CD4-positive, alpha-beta T cell treated with Interleukin-12 subunit alpha and Interleukin-12 subunit beta, for 1 hour (primary cell): ENCODE results near the gene LYRM2.

Experiments used
- DNase-seq: peaks from one replicate; pipeline ENCODE4 v3.0.0-alpha.2; 2020

Gene LYRM2

GRCh38 chr6:89547281-89547680 lies 91.3 kb downstream of the LYRM2 start:
- no peak for DNase-seq

GRCh38 chr6:89542866-89543265 lies 95.7 kb downstream of the LYRM2 start:
- DNase-seq, result no peak

- DNase-seq, result no peak
These were observed 96.3 kb downstream of the LYRM2 start for GRCh38 chr6:89542081-89542857.

GRCh38 chr6:89539779-89540178 lies 98.8 kb downstream of the LYRM2 start:
- no peak for DNase-seq

DNA sequence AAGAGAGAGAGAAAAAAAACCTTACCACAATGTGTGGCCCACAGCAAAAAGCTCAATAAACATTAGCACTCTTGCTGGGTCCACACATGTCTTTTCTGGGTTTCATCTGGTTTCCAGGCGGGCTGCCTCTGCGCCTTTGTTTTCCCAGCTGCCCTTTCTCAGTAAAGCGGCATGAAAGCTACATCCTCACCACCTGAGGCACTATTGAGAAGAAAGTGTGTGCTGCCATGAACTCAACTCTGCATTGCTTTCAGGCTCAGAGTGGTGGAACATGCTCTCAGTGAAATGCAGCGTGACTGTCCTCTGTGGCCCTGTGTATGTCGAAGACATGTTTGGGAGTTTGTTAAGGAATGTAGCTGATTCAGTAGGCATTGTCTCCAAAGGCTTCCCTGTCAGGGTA lies 102.3 kb downstream of the LYRM2 start:
- DNase-seq, result no peak

- no peak for DNase-seq
These were observed 107.6 kb downstream of the LYRM2 start for GRCh38 chr6:89530982-89531381.

GRCh38 chr6:89528866-89529265 lies 109.7 kb downstream of the LYRM2 start:
- no peak for DNase-seq

GRCh38 chr6:89527634-89528033 lies 110.9 kb downstream of the LYRM2 start:
- peak; percentile 11 for DNase-seq

DNA sequence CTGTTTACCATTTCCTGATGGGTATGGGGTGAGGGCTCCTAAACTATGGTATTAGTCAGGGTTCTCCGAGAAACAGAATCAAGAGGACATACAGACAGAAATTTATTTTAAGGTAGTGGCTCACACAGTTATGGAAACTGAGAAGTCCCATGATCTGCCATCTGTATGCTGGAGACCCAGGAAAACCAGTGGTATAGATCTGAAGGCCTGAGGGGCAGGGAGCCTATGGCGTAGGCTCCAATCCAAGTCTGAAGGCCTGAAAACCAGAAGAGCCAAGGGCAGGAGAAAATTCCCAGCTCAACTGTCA lies 112.0 kb downstream of the LYRM2 start:
- no peak for DNase-seq

DNA sequence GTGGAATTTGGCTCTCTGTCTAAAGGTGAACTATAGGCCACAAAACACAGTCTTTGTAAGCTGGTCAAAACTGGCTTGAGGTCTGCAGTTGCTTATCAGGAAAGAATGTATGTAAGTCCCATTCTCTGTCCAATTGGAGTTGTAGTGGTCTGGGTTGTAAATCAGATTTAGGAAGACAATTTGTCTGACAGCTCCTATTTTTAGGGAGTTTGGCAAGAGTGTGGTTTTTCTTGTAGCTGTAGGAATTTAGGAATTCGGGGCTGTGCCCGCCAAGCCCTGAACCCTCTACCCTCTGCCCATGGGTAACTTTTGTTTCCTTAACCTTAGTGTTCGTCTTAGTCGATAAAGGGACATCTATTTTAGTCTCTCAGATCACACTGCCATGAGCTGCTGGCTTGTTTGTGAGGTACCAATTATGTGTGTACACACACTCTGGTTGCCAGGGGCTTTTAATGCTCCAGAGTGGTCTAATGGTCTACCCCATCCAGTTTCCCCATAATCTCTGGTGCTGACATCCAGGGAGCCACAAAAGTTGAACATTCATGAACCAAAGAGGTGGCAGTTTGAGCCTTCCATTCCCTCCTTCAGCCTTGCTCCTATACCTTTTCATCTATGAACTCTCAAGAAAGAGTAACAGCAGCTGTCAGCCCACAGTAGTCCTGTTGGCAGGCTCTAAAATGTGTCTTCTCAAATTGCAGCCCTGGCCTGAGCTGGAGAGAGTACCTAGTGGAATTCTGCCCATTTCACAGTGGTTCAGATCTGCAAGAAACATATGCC lies 112.6 kb downstream of the LYRM2 start:
- no peak for DNase-seq

DNA sequence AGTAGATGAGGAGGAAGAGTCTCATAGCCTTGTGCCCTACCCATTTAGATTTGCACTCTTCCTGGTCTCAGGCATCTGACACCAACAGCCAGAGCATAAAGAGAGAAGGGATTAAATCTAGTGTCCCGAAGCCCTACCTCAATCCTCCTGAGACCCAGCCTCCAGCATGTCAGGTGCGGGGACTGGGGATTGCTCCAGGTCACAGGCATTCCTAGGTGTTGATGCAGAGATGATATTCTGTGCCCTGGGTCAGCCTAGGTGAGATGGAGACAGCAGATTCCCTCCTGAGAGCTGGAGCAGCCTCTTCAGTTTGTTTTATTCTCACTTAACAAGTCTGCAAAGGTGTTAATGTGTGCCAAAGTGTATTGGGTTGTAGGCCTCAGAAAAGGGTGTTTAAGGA lies 115.8 kb downstream of the LYRM2 start:
- no peak for DNase-seq

- no peak for DNase-seq
These were observed 117.8 kb downstream of the LYRM2 start for GRCh38 chr6:89520736-89521135.

- DNase-seq, result no peak
These were observed 120.0 kb downstream of the LYRM2 start for GRCh38 chr6:89518352-89519055.
